Kidney tubule cell (primary cell): Measurements from ENCODE around the gene OR2C3.
"Not testable (repeated sequence)": the region's sequence is repeated elsewhere in the genome, so short reads cannot be mapped to it uniquely, and the experiment has no call there.

Experiments
- DNase-seq: peaks from one replicate; pipeline ENCODE4 v3.0.0-alpha.2; 2018; ENCODE audit warnings: low spot score

OR2C3 gene

GRCh38 chr1:247517795-247518612 lies 18.2 kb downstream of the OR2C3 start:
- DNase-seq, result no peak

DNA sequence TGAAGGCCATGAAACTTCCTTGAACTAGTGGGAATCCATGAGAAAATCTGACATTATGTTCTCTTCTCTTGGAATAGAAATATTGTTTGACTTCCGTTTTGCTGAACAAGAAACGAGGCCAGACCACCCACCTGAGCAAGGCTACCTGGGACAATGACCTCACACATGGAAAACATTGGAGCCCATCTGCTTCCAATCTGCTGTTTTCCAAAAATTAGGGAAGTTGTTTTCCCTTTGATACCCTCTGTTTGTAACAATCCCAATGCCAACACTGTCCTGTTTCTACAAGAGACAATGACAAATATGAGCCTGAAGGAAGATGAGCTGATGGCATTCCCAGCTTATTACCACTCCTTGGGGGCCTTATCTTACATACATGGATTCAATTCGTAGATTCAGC lies 29.4 kb downstream of the OR2C3 start:
- DNase-seq, result no peak

DNA sequence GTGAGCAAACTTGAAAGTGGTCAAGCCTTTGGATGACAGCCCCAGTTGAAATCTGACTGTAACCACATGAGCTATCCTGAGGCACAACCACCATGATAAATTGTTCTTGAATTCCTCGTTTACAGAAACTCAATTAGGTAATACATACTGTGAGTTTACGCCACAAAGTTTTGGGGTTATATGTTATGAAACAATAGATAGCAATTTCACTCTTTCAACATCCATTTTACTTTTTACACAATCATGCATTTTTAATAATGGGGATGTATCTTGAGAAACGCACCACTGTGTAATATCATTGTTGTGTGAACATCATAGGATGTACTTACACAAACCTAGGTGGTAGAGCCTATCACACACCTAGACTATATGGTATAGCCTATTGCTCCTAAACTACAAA lies 35.4 kb downstream of the OR2C3 start:
- no peak for DNase-seq

- no peak for DNase-seq
These were observed 39.5 kb downstream of the OR2C3 start for GRCh38 chr1:247496581-247497285.

- no peak for DNase-seq
These were observed 41.5 kb downstream of the OR2C3 start for GRCh38 chr1:247494767-247495166.

GRCh38 chr1:247493106-247493505 lies 43.1 kb downstream of the OR2C3 start:
- DNase-seq, result no peak

DNA sequence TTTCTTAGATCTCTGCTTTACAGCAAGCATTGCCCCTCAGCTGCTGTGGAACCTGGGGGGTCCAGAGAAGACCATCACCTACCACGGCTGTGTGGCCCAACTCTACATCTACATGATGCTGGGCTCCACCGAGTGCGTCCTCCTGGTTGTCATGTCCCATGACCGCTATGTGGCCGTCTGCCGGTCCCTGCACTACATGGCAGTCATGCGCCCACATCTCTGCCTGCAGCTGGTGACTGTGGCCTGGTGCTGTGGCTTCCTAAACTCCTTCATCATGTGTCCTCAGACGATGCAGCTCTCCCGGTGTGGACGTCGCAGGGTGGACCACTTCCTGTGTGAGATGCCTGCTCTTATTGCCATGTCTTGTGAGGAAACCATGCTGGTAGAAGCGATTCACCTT lies 44.9 kb downstream of the OR2C3 start:
- DNase-seq, result no peak

GRCh38 chr1:247487057-247487456 lies 49.2 kb downstream of the OR2C3 start:
- peak; percentile 56 for DNase-seq

- no peak for DNase-seq
These were observed 53.5 kb downstream of the OR2C3 start for GRCh38 chr1:247482747-247483146.

- not testable (repeated sequence) for DNase-seq
These were observed 59.7 kb downstream of the OR2C3 start for GRCh38 chr1:247476328-247477058.

- no peak for DNase-seq
These were observed 60.4 kb downstream of the OR2C3 start for GRCh38 chr1:247475793-247476192.
